K562 (cell line): Measurements from ENCODE around the gene NMS. TPM values are rescaled to one million over a fixed set of nuclear protein-coding genes. Genes with fewer than 3 reads are reported as not detected.

ENCODE experiments used
- ATAC-seq: fragments of 200-7000 bp; cut with Tn5 transposase; 3 replicates; pipeline ENCODE4 v1.9.1; 2020; ENCODE audit warnings: moderate library complexity
- BruUV-seq: library from RNA; stranded (reverse); fragments of 400-500 nt; replicated peaks from 2 replicates; lab custom pipeline; 2021; lab: Mats Ljungman, UMichigan
- CTCF ChIA-PET: fragments of 300-600 bp; formaldehyde crosslinking; extraction: SDS; loops from one replicate; lab custom pipeline; 2021; ENCODE audit warnings: low intra/inter-chr PET ratio; lab: Yijun Ruan, JAX
- POLR2A ChIA-PET: fragments of 300-600, 350-650 bp; sonication (Branson Sonifier 250); formaldehyde crosslinking; extraction: SDS; loops from one replicate; lab custom pipeline; 2021; ENCODE audit warnings: antibody characterized with exemption, inconsistent platforms; lab: Yijun Ruan, JAX
- DNase-seq, 4 experiments: peaks; one replicate each; pipeline versions ENCODE4 v3.0.0 to v3.0.0-alpha.2; 2011 to 2018; ENCODE audit warnings: low spot score in 3 of 4, mixed read lengths in 3 of 4; ENCODE audit errors: extremely low read depth in 1 of 4
- FAIRE-seq: peaks from 2 replicates; lab custom pipeline; 2011; peaks lifted over from hg19 to GRCh38; lab: Jason Lieb, UNC
- H2AFZ ChIP-seq: 2 replicates; pipeline ENCODE4 v1.6.0; 2011; ENCODE audit warnings: low read depth, low read length, control low read depth, inconsistent platforms
- H3K27ac ChIP-seq: fragments of 200-600 bp; 3 replicates; pipeline ENCODE4 v1.8.0; 2011; ENCODE audit warnings: low read depth, mild to moderate bottlenecking, control low read depth, inconsistent platforms, low read length, moderate library complexity, mixed read lengths; ENCODE audit errors: extremely low read depth
- H3K27me3 ChIP-seq, 2 experiments: fragments of 300-600 bp in 1 of 2; 2 replicates in 1 of 2; 3 replicates in 1 of 2; pipeline versions ENCODE4 v1.6.0 to v1.8.0; 2011; ENCODE audit warnings: inconsistent platforms in 2 of 2, low read length in 2 of 2, mild to moderate bottlenecking in 1 of 2, mixed read lengths in 1 of 2, moderate library complexity in 1 of 2; ENCODE audit not compliant: control insufficient read depth in 2 of 2, insufficient read depth in 2 of 2
- H3K36me3 ChIP-seq: fragments of 300-600 bp; 3 replicates; pipeline ENCODE4 v1.8.0; 2011; ENCODE audit warnings: mild to moderate bottlenecking, low read length, inconsistent platforms; ENCODE audit not compliant: control insufficient read depth, insufficient read depth
- H3K4me1 ChIP-seq, 2 experiments: fragments of 200-600 bp in 1 of 2; replicated peaks in 1 of 2; 2 replicates in 1 of 2; 3 replicates in 1 of 2; pipeline versions ENCODE4 v1.5.1 to v1.8.0; 2011; ENCODE audit warnings: inconsistent platforms in 2 of 2, low read length in 2 of 2, mild to moderate bottlenecking in 1 of 2, mixed read lengths in 1 of 2, moderate library complexity in 1 of 2; ENCODE audit not compliant: control insufficient read depth in 2 of 2, insufficient read depth in 2 of 2
- H3K4me2 ChIP-seq: 2 replicates; pipeline ENCODE4 v1.6.1; 2011; ENCODE audit warnings: low read length, control low read depth, inconsistent platforms, mixed read lengths; ENCODE audit not compliant: insufficient read depth
- H3K4me3 ChIP-seq: fragments of 200-600 bp; sonication (generic), shearing (Covaris generic); 2 replicates; pipeline ENCODE4 v1.5.1; 2016; ENCODE audit warnings: control low read depth, inconsistent platforms
- H3K79me2 ChIP-seq: fragments of 200-600 bp; 3 replicates; pipeline ENCODE4 v1.8.0; 2011; ENCODE audit warnings: low read length, inconsistent platforms; ENCODE audit not compliant: control insufficient read depth, insufficient read depth
- H3K9ac ChIP-seq, 2 experiments: 2 replicates each; pipeline versions ENCODE4 v1.6.0 to v1.6.1; 2011; ENCODE audit warnings: low read depth in 2 of 2, low read length in 2 of 2, control low read depth in 1 of 2, inconsistent platforms in 1 of 2, mild to moderate bottlenecking in 1 of 2, mixed read lengths in 1 of 2; ENCODE audit not compliant: insufficient read depth in 1 of 2
- H3K9me1 ChIP-seq: one replicate; pipeline ENCODE4 v1.6.0; 2011; ENCODE audit warnings: inconsistent platforms, mild to moderate bottlenecking, low read length, moderate library complexity; ENCODE audit not compliant: control insufficient read depth, insufficient read depth
- H3K9me3 ChIP-seq: replicated peaks from 2 replicates; pipeline ENCODE4 v1.5.1; 2011; ENCODE audit warnings: low read depth, low read length, inconsistent platforms; ENCODE audit not compliant: control insufficient read depth, insufficient read depth
- H4K20me1 ChIP-seq: replicated peaks from 2 replicates; pipeline ENCODE4 v1.6.1; 2011; ENCODE audit warnings: low read length, inconsistent platforms, mixed read lengths; ENCODE audit not compliant: control insufficient read depth, insufficient read depth
- CCNT2 ChIP-seq: IDR thresholded peaks from 2 replicates; pipeline ENCODE4 v1.6.1; 2011; ENCODE audit warnings: borderline replicate concordance, low read depth, mild to moderate bottlenecking, moderate library complexity, mixed read lengths, low read length; ENCODE audit not compliant: insufficient read length; ENCODE audit errors: extremely low read depth
- CTCF ChIP-seq, 3 experiments: IDR thresholded peaks in 2 of 3; conservative IDR thresholded peaks in 1 of 3; 2 replicates each; pipeline ENCODE4 v1.5.1; 2011 to 2012; ENCODE audit warnings: low read length in 3 of 3, mild to moderate bottlenecking in 3 of 3, control low read depth in 2 of 3, improper control_type of control experiment in 1 of 3, inconsistent platforms in 1 of 3, low read depth in 1 of 3, mixed read lengths in 1 of 3, moderate library complexity in 1 of 3; ENCODE audit not compliant: insufficient read depth in 2 of 3
- KDM2B ChIP-seq: fragments of 250-450 bp; sonication (Bioruptor Pico); IDR thresholded peaks from 2 replicates; pipeline ENCODE4 v1.8.0; 2021; ENCODE audit warnings: mild to moderate bottlenecking, moderate library complexity
- KLF1 ChIP-seq: fragments of 450-650 bp; IDR thresholded peaks from 2 replicates; pipeline ENCODE4 v1.6.1; 2016; ENCODE audit warnings: missing genetic modification characterization, missing compliant biosample characterization
- MEIS2 ChIP-seq: fragments of 450-650 bp; IDR thresholded peaks from 2 replicates; pipeline ENCODE4 v1.6.1; 2014; ENCODE audit warnings: mild to moderate bottlenecking; ENCODE audit not compliant: partially characterized antibody
- MTA1 ChIP-seq: fragments of 450-650 bp; IDR thresholded peaks from 2 replicates; pipeline ENCODE4 v1.6.1; 2017; ENCODE audit warnings: borderline replicate concordance
- PBX2 ChIP-seq, 2 experiments: IDR thresholded peaks in 1 of 2; conservative IDR thresholded peaks in 1 of 2; 2 replicates each; pipeline ENCODE4 v1.6.1; 2016; ENCODE audit warnings: low read depth in 2 of 2, mild to moderate bottlenecking in 1 of 2, missing compliant biosample characterization in 1 of 2, missing genetic modification characterization in 1 of 2, moderate library complexity in 1 of 2
- PRPF4 ChIP-seq: fragments of 200-400 bp; formaldehyde crosslinking; IDR thresholded peaks from one replicate; pipeline ENCODE4 v1.6.1; 2017; ENCODE audit warnings: low read length, low read depth, mild to moderate bottlenecking; ENCODE audit not compliant: insufficient read depth, poor library complexity, severe bottlenecking
- RBM34 ChIP-seq: fragments of 200-400 bp; formaldehyde crosslinking; IDR thresholded peaks from 2 replicates; pipeline ENCODE4 v1.6.1; 2018; ENCODE audit warnings: low read length, borderline replicate concordance; ENCODE audit not compliant: insufficient read depth
- THAP12 ChIP-seq: fragments of 250-450 bp; sonication (Bioruptor Pico); IDR thresholded peaks from 2 replicates; pipeline ENCODE4 v1.9.0; 2021; ENCODE audit warnings: mild to moderate bottlenecking, inconsistent platforms
- ZNF197 ChIP-seq: fragments of 200-800 bp; sonication (Bioruptor generic); IDR thresholded peaks from 2 replicates; pipeline ENCODE4 v1.6.1; 2016; ENCODE audit warnings: low read depth, missing genetic modification characterization, missing compliant biosample characterization
- ZNF445 ChIP-seq: fragments of 250-450 bp; sonication (Bioruptor Pico); IDR thresholded peaks from 2 replicates; pipeline ENCODE4 v1.4.0; 2020; ENCODE audit warnings: low read depth, mild to moderate bottlenecking, moderate library complexity
- ZNF507 ChIP-seq: conservative IDR thresholded peaks from 2 replicates; pipeline ENCODE4 v1.6.1; 2017; ENCODE audit warnings: missing genetic modification characterization, missing compliant biosample characterization
- ZNF586 ChIP-seq: fragments of 450-650 bp; formaldehyde crosslinking; conservative IDR thresholded peaks from 2 replicates; pipeline ENCODE4 v1.4.0; 2020; ENCODE audit warnings: mild to moderate bottlenecking, moderate library complexity
- WGBS: fragments of 100-300 bp; shearing (Covaris generic); methylation state at CpG from one replicate; pipeline ENCODE4 v1.1.6; 2016; ENCODE audit warnings: low coverage, mixed read lengths; ENCODE audit not compliant: insufficient coverage; ENCODE audit errors: missing lambda C conversion rate; 5-methylcytosine and 5-hydroxymethylcytosine counted together
- in situ Hi-C: fragments of 300-500 bp; cut with MboI; formaldehyde crosslinking; loops from 4 replicates; pipeline ENCODE4 v1.15.0; 2018; ENCODE audit warnings: inconsistent platforms, mixed read lengths
- intact Hi-C: fragments of 100-400 bp; cut with micrococcal nuclease; formaldehyde crosslinking; loops from 2 replicates; pipeline ENCODE4 v1.14.2; 2022
- polyA plus RNA-seq, 8 experiments: library from polyadenylated mRNA; depleted of rRNA in 4 of 8; stranded (reverse) in 5 of 8; unstranded in 3 of 8; fragments of >200 nt; fragmentation: Nextera tagmentation in 2 of 8; fragmentation: Illumina TruSeq in 1 of 8; extraction: Ambion mirVana in 2 of 8; extraction: Trizol in 1 of 8; gene quantifications; 2 replicates each; pipeline versions ENCODE4 v1.2.1 to v1.2.3, GENCODE V29; 2011 to 2014; ENCODE audit warnings: inconsistent platforms in 1 of 8, missing spikeins in 1 of 8
- total RNA-seq, 7 experiments: library from RNA; depleted of rRNA in 6 of 7; stranded (reverse); fragments of >200 nt in 6 of 7; fragmentation: Illumina TruSeq in 2 of 7; extraction: Trizol in 2 of 7; gene quantifications; 2 replicates each; pipeline versions ENCODE4 v1.2.1 to v1.2.3, GENCODE V29; 2011 to 2021; ENCODE audit warnings: low replicate concordance in 1 of 7

Gene NMS
- total and polyA plus RNA-seq, 9 of the 15 experiments (the other 6 are each of a cell fraction or from before 2014, with no cell fraction given) = not detected

GRCh38 chr2:100482741-100483140, 12.5 kb downstream of the NMS start:
- FAIRE-seq = peak; percentile 55
- peak; percentile 37 to 49 (median 46) for DNase-seq
- in situ Hi-C loops (no loop called here), intact Hi-C loops (no loop called here)
- Histone ChIP-seq H3K4me3 (no peak overlapping the region), H3K4me2 (no peak overlapping the region), H2AFZ (no peak overlapping the region), H3K36me3 (no peaks in the 10 kb centered on the region), H3K27me3 (peaks cover 6 to 22% of the 10 kb centered on the region in 2 experiments; a peak in 2 of 5 replicates), H3K79me2 (no peaks in the 10 kb centered on the region), H3K9ac (no peak overlapping the region), H3K27ac (no peak overlapping the region), H3K4me1 (no peaks in the 10 kb centered on the region), H3K9me3 (no peaks in the 10 kb centered on the region), H3K9me1 (no peaks in the 10 kb centered on the region), H4K20me1 (no peaks in the 10 kb centered on the region)
- CTCF ChIA-PET = interaction anchor here (1.3 kb wide), 1 partner anchor 124 kb away, joined by 3 read pairs; no protein-coding TSS in a partner anchor
- 0% methylated on average over 4 of the region's 4 CpGs for WGBS
- POLR2A ChIA-PET = interaction anchor here (0.5 to 0.7 kb wide), 3 partner anchors 539 to 1853 kb away, joined by 3 to 4 read pairs (median 3); no protein-coding TSS in a partner anchor
- BruUV-seq = no TSS peak
- peak; percentile 73; the same call in 2 of the 3 replicates for ATAC-seq
- TF ChIP-seq RBM34 (no peak), KDM2B (CRISPR knock-in tag) (no peak), MEIS2 (no peak), PBX2 (CRISPR knock-in tag; IDR thresholded peaks at IDR 0.05; ENCODE audit: low read depth) (no peak), PBX2 (tag; conservative IDR thresholded peaks at IDR 0.05; ENCODE audit: low read depth) (no peak), KLF1 (no peak), CCNT2 (no peak), ZNF507 (tag) (no peak), CTCF (IDR thresholded peaks at IDR 0.05 in 2 of 3, conservative IDR thresholded peaks at IDR 0.05 in 1 of 3; ENCODE audit: insufficient read depth in 2 of 3, low read depth in 1 of 3, low read length in 3 of 3) (peak; percentile 50 to 67 (median 62)), ZNF445 (CRISPR knock-in tag) (no peak), MTA1 (no peak), THAP12 (no peak), ZNF197 (CRISPR knock-in tag) (no peak), ZNF586 (CRISPR knock-in tag) (no peak), PRPF4 (no peak)
